ENCODE data around the gene DLGAP1. TPM values are rescaled to one million over a fixed set of nuclear protein-coding genes. Genes with fewer than 3 reads are reported as not detected.

Gene DLGAP1
- total and polyA plus RNA-seq, 2 of the 4 experiments (the other 2 are of a cell fraction): under 0.01 to 0.09 TPM

DNA sequence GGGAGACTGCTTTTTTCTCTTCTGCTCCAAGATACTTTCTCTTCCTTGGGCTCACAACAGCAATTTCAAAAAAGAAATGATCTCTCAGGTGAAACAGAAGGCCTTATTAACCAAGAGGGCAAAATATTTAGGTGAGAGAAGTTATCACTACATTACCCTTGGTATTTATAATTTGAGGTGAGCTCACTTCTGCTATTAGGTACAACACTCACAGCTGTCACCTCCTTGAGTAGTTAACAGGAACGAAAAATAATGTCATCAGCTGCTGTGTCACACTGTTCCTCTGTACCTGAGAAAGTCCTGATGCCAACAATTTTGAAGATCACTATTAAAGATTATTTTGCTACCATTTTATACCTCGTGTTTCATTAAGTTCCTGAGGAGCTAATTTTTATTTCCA, 205.0 kb downstream of the DLGAP1 start:
- BruUV-seq (replicated peaks): no TSS peak
- no peak overlapping the region for H3K18ac ChIP-seq (ENCODE audit: low read depth, low read length)
- no peak overlapping the region for H3K56ac ChIP-seq (ENCODE audit: extremely low read depth, insufficient read depth, low read length)
- no peak overlapping the region for H4K8ac ChIP-seq (ENCODE audit: low read depth in 2 of 2, low read length in 2 of 2)
- no peaks in the 10 kb centered on the region for H3K9me1 ChIP-seq (ENCODE audit: insufficient read depth, low read length)
- H2AK5ac ChIP-seq (ENCODE audit: low read depth, low read length): no peak overlapping the region
- H3K27me3 ChIP-seq (ENCODE audit: control insufficient read depth, insufficient read depth, low read length): no peaks in the 10 kb centered on the region
- no peak overlapping the region for H3K4me3 ChIP-seq (ENCODE audit: insufficient read depth, low read depth, low read length)
- in situ Hi-C loops (cut with MboI; ENCODE audit: low sequenced_read_pairs) (loop anchor here (10.0 kb wide), 1 partner anchor 55 kb away; no protein-coding TSS in a partner anchor), dilution Hi-C loops (cut with HindIII; ENCODE audit: low sequenced_read_pairs, unreplicated experiment) (no loop called here), intact Hi-C loops (cut with micrococcal nuclease) (no loop called here)
- H3K36me3 ChIP-seq (ENCODE audit: control insufficient read depth, insufficient read depth, low read length): no peaks in the 10 kb centered on the region
- no peak overlapping the region for H2AK9ac ChIP-seq (replicated peaks; ENCODE audit: low read depth, low read length, poor library complexity)
- H3K4me1 ChIP-seq (ENCODE audit: control insufficient read depth, insufficient read depth, low read length): no peaks in the 10 kb centered on the region
- no peak overlapping the region for H2BK15ac ChIP-seq (ENCODE audit: low read depth, low read length)
- no peak for TF ChIP-seq CEBPB (IDR thresholded peaks at IDR 0.05; ENCODE audit: low read depth, low read length)
- TF ChIP-seq MAFK (IDR thresholded peaks at IDR 0.05; ENCODE audit: low read depth, low read length): no peak
- no peak for TF ChIP-seq SMC3 (IDR thresholded peaks at IDR 0.05; ENCODE audit: low read depth, low read length)
- TF ChIP-seq BHLHE40 (IDR thresholded peaks at IDR 0.05; ENCODE audit: low read depth, low read length): no peak
- TF ChIP-seq CTCF (conservative IDR thresholded peaks at IDR 0.05; ENCODE audit: low read depth, low read length): no peak
- no peak for TF ChIP-seq FOS (IDR thresholded peaks at IDR 0.05; ENCODE audit: low read depth, low read length)
- no peak for TF ChIP-seq MXI1 (IDR thresholded peaks at IDR 0.05; ENCODE audit: borderline replicate concordance, low read depth, low read length)
- no peak for TF ChIP-seq RAD21 (IDR thresholded peaks at IDR 0.05; ENCODE audit: low read length)
- TF ChIP-seq NFE2L2 (IDR thresholded peaks at IDR 0.05; ENCODE audit: low read depth, low read length): no peak
- TF ChIP-seq MAZ (IDR thresholded peaks at IDR 0.05; ENCODE audit: borderline replicate concordance, low read depth, low read length): no peak
- no peak for TF ChIP-seq POLR2A (IDR thresholded peaks at IDR 0.05; ENCODE audit: low read depth, low read length)
- TF ChIP-seq, protein P1, sequence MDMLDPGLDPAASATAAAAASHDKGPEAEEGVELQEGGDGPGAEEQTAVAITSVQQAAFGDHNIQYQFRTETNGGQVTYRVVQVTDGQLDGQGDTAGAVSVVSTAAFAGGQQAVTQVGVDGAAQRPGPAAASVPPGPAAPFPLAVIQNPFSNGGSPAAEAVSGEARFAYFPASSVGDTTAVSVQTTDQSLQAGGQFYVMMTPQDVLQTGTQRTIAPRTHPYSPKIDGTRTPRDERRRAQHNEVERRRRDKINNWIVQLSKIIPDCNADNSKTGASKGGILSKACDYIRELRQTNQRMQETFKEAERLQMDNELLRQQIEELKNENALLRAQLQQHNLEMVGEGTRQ (IDR thresholded peaks at IDR 0.05; ENCODE audit: low read depth, low read length): no peak
- no peak for TF ChIP-seq ELK1 (IDR thresholded peaks at IDR 0.05; ENCODE audit: borderline replicate concordance, low read depth, low read length)
- no peak for TF ChIP-seq RFX5 (IDR thresholded peaks at IDR 0.05; ENCODE audit: low read depth, low read length)
- no peak for TF ChIP-seq CHD1 (IDR thresholded peaks at IDR 0.05; ENCODE audit: low read depth, low read length)
- TF ChIP-seq RCOR1 (IDR thresholded peaks at IDR 0.05; ENCODE audit: insufficient replicate concordance, low read length): no peak
- H3K4ac ChIP-seq (ENCODE audit: low read depth, low read length): no peak overlapping the region
- CTCF ChIA-PET: no interaction called here
- no peaks in the 10 kb centered on the region for H4K20me1 ChIP-seq (ENCODE audit: insufficient read depth, low read length)
- H3K9ac ChIP-seq (ENCODE audit: low read depth, low read length): no peak overlapping the region
- 0 out of 2 replicates have a peak, but pooled peaks cover 2% of the 10 kb centered on the region for H3K9me3 ChIP-seq (ENCODE audit: control insufficient read depth, insufficient read depth, low read length)
- H2BK5ac ChIP-seq (ENCODE audit: low read depth, low read length, poor library complexity, severe bottlenecking): no peak overlapping the region
- H3K27ac ChIP-seq (ENCODE audit: insufficient read depth, low read length): no peak overlapping the region
- no peak overlapping the region for H3K14ac ChIP-seq (replicated peaks; ENCODE audit: low read depth, low read length)
- WGBS, 2 experiments (ENCODE audit: extremely low coverage in 2 of 2, insufficient read length in 1 of 2): no CpG with 5 or more reads among the region's 2 CpGs
- no peak overlapping the region for H4K91ac ChIP-seq (ENCODE audit: insufficient read depth, low read depth, low read length)
- no peaks in the 10 kb centered on the region for H3K79me1 ChIP-seq (ENCODE audit: low read depth in 1 of 2, low read length in 2 of 2)
- H2BK120ac ChIP-seq (ENCODE audit: low read depth, low read length): no peak overlapping the region
- ATAC-seq (ENCODE audit: low read depth): no peak
- H2AFZ ChIP-seq (replicated peaks; ENCODE audit: low read length, poor library complexity): no peak overlapping the region
- no peak for DNase-seq
- H2BK20ac ChIP-seq (ENCODE audit: low read depth, low read length): no peak overlapping the region
- no peak overlapping the region for H3K4me2 ChIP-seq (ENCODE audit: low read depth, low read length)
- POLR2A ChIA-PET (ENCODE audit: unreplicated experiment): no interaction called here
- no peak overlapping the region for H3K23ac ChIP-seq (ENCODE audit: low read depth, low read length)
- no peak overlapping the region for H4K5ac ChIP-seq (ENCODE audit: low read depth, low read length)
